Activated CD4-positive, alpha-beta memory T cell treated with anti-CD3 and anti-CD28 coated beads for 36 hours (primary cell): ENCODE measurements around the gene NRP1. TPM values are rescaled to one million over a fixed set of nuclear protein-coding genes. Genes with fewer than 3 reads are reported as not detected.

Experiments used
- CTCF ChIA-PET: fragments of 350-600 bp; sonication (Branson Sonifier 250); formaldehyde crosslinking; loops from one replicate; lab custom pipeline; 2021; ENCODE audit warnings: antibody characterized with exemption, inconsistent platforms; lab: Charles Lee
- POLR2A ChIA-PET: fragments of 350-600 bp; sonication (Branson Sonifier 250); formaldehyde crosslinking; loops from one replicate; lab custom pipeline; 2021; ENCODE audit warnings: antibody characterized with exemption; lab: Charles Lee
- DNase-seq: peaks from one replicate; pipeline ENCODE4 v3.0.0-alpha.2; 2020
- H3K27ac Mint-ChIP-seq: one replicate; pipeline ENCODE4 v1.8.0; 2021; ENCODE audit warnings: mixed read lengths
- H3K27me3 Mint-ChIP-seq: one replicate; pipeline ENCODE4 v1.8.0; 2021; ENCODE audit warnings: mixed read lengths
- H3K36me3 Mint-ChIP-seq: one replicate; pipeline ENCODE4 v1.8.0; 2021; ENCODE audit warnings: mixed read lengths
- H3K4me1 Mint-ChIP-seq: one replicate; pipeline ENCODE4 v1.8.0; 2021; ENCODE audit warnings: low read depth, mixed read lengths
- H3K4me3 Mint-ChIP-seq: one replicate; pipeline ENCODE4 v1.8.0; 2021; ENCODE audit warnings: mild to moderate bottlenecking, mixed read lengths
- H3K9me3 Mint-ChIP-seq: one replicate; pipeline ENCODE4 v1.8.0; 2021; ENCODE audit warnings: mixed read lengths
- intact Hi-C: fragments of 100-400 bp; cut with micrococcal nuclease; formaldehyde crosslinking; loops from one replicate; pipeline ENCODE4 v1.15.1; 2023
- total RNA-seq, 2 experiments: library from RNA; stranded (reverse); gene quantifications; one replicate each; pipeline ENCODE4 v1.2.3, GENCODE V29; 2021

Gene NRP1
- total RNA-seq, 2 experiments from 2014 or later: 1.5 to 1.6 TPM

- Mint-ChIP-seq H3K36me3 (no peaks in the 10 kb centered on the region), H3K27ac (no peak overlapping the region), H3K4me1 (no peaks in the 10 kb centered on the region), H3K27me3 (peaks cover 35% of the 10 kb centered on the region), H3K9me3 (no peaks in the 10 kb centered on the region), H3K4me3 (no peak overlapping the region)
- intact Hi-C loops: no loop called here
- POLR2A ChIA-PET: no interaction called here
- no peak for DNase-seq
- CTCF ChIA-PET: no interaction called here
Observed at GRCh38 chr10:33286157-33286934, 48.1 kb downstream of the NRP1 start.

DNA sequence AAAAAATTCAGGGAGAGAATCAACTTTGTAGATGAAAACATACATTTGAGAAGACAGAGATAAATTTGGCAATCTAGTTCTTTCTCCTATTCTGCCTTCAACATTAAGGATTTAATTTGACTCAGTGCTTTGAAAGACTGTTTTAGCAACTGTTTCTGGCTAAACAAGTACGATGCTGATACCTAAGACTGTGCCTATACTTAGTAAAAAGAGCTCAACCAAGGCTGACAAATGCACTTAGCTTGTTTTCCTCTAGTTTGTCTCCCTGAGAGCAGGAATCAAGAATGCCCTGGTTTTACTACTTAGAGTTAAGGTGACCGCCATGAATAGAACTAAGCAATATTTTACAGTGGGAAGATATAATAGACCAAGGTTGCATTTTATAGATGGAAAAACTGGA is 49.5 kb downstream of the NRP1 start:
- DNase-seq: no peak
- Mint-ChIP-seq H3K9me3 (no peaks in the 10 kb centered on the region), H3K36me3 (no peaks in the 10 kb centered on the region), H3K4me1 (no peaks in the 10 kb centered on the region), H3K27me3 (peaks cover 36% of the 10 kb centered on the region), H3K27ac (no peak overlapping the region), H3K4me3 (no peak overlapping the region)
- ChIA-PET POLR2A (no interaction called here), CTCF (interaction anchor here (1.9 kb wide), 1 partner anchor 92 kb away, joined by 6 read pairs; no protein-coding TSS in a partner anchor)
- intact Hi-C loops: no loop called here

- H3K9me3 Mint-ChIP-seq: no peaks in the 10 kb centered on the region
- no peaks in the 10 kb centered on the region for H3K36me3 Mint-ChIP-seq
- POLR2A ChIA-PET: no interaction called here
- CTCF ChIA-PET: interaction anchor here (0.7 kb wide), 1 partner anchor 87 kb away, joined by 3 read pairs; no protein-coding TSS in a partner anchor
- intact Hi-C loops: no loop called here
- no peak overlapping the region for H3K4me3 Mint-ChIP-seq
- H3K27me3 Mint-ChIP-seq: peaks cover 25% of the 10 kb centered on the region
- no peak overlapping the region for H3K27ac Mint-ChIP-seq
- DNase-seq: no peak
- no peaks in the 10 kb centered on the region for H3K4me1 Mint-ChIP-seq
Observed at GRCh38 chr10:33279811-33280602, 54.5 kb downstream of the NRP1 start.

DNA sequence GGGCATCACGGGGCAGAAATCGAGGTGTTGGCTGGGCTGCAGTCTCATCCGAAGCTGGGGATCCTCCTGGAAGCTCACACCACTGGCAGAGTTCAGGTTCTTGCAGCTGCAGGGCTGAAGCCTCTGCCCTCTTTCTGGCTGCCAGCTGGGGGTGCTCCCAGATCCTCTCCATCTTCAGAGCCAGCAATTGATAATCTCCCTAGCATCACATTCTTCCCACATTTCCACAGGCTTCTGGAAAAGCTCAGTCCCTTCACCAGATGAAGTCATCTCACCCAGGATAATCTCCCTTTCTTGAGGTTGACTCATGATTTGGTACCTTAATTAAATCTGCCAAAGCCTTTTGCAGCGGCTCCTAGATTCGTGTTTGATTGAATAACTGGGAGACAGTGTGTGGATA is 55.2 kb downstream of the NRP1 start:
- intact Hi-C loops: no loop called here
- Mint-ChIP-seq H3K36me3 (no peaks in the 10 kb centered on the region), H3K4me3 (no peak overlapping the region), H3K27ac (no peak overlapping the region), H3K9me3 (no peaks in the 10 kb centered on the region), H3K4me1 (no peaks in the 10 kb centered on the region), H3K27me3 (peaks cover 25% of the 10 kb centered on the region)
- ChIA-PET CTCF (no interaction called here), POLR2A (no interaction called here)
- no peak for DNase-seq

DNA sequence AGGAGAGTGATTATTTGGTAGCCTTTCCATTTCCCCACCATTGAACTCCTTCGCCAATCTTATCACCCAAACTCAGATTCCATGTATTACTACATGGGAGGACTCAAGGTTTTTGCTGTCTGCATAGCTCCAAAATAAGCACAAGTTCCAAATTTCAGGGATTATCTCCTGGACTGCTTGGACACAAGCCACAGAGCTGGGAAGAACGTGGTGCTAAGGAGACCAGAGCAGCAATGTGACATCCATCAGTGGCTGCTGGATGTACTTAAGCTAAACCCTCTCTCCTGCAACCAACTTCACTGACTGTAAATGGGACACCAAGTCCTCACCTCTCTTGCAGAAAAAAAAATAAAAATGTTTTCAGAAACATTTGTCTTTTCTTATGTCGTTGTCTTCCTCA is 56.3 kb downstream of the NRP1 start:
- Mint-ChIP-seq H3K4me1 (no peaks in the 10 kb centered on the region), H3K36me3 (no peaks in the 10 kb centered on the region), H3K9me3 (no peaks in the 10 kb centered on the region), H3K27me3 (peaks cover 21% of the 10 kb centered on the region), H3K4me3 (no peak overlapping the region), H3K27ac (no peak overlapping the region)
- intact Hi-C loops: no loop called here
- ChIA-PET CTCF (no interaction called here), POLR2A (no interaction called here)
- no peak for DNase-seq

GRCh38 chr10:33277135-33277536 is 57.3 kb downstream of the NRP1 start:
- H3K4me3 Mint-ChIP-seq: no peak overlapping the region
- no peaks in the 10 kb centered on the region for H3K4me1 Mint-ChIP-seq
- no peaks in the 10 kb centered on the region for H3K36me3 Mint-ChIP-seq
- intact Hi-C loops: no loop called here
- no peaks in the 10 kb centered on the region for H3K9me3 Mint-ChIP-seq
- ChIA-PET POLR2A (no interaction called here), CTCF (interaction anchor here (0.7 to 1.4 kb wide), 2 partner anchors 39 to 84 kb away, joined by 3 read pairs; no protein-coding TSS in a partner anchor)
- H3K27ac Mint-ChIP-seq: no peak overlapping the region
- H3K27me3 Mint-ChIP-seq: peaks cover 17% of the 10 kb centered on the region
- no peak for DNase-seq

DNA sequence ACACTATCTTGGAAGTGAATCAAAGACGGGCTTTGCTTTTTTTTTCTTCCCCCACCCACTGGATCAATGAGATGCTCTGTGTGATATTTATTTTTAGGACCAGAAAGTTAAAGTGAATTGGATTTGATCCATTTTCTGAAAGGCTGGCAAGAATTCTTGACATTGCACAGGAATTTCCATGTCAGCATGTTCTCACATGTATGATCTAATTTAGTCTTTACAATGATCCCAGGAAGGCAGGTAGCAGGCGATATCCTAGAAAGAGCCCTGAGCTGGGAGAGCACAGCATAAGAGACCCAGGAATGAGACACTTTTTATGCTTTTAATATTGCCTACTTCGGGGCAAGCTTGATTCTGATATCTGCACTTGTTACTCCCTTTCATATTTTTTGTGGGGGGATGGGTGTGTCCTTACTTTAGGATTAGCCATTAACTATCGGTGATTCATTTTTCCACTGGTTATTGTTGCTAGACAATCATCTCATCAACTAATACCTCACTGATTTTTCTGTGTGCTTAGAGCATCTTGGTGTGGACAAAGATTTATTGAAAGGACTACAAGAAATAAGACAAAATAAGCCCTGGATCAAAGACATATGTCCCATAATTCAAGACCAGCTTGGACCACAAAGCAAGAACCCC is 58.1 kb downstream of the NRP1 start:
- no peak for DNase-seq
- Mint-ChIP-seq H3K4me3 (no peak overlapping the region), H3K4me1 (no peaks in the 10 kb centered on the region), H3K27ac (no peak overlapping the region), H3K27me3 (peaks cover 14% of the 10 kb centered on the region), H3K9me3 (no peaks in the 10 kb centered on the region), H3K36me3 (no peaks in the 10 kb centered on the region)
- CTCF ChIA-PET: interaction anchor here (0.7 to 1.4 kb wide), 2 partner anchors 39 to 83 kb away, joined by 3 read pairs; no protein-coding TSS in a partner anchor
- intact Hi-C loops: no loop called here
- POLR2A ChIA-PET: no interaction called here

- Mint-ChIP-seq H3K27me3 (peaks cover 18% of the 10 kb centered on the region), H3K4me3 (no peak overlapping the region), H3K36me3 (no peaks in the 10 kb centered on the region), H3K9me3 (no peaks in the 10 kb centered on the region), H3K4me1 (no peaks in the 10 kb centered on the region), H3K27ac (no peak overlapping the region)
- no peak for DNase-seq
- CTCF ChIA-PET: no interaction called here
- POLR2A ChIA-PET: no interaction called here
- intact Hi-C loops: no loop called here
Observed at GRCh38 chr10:33274096-33274785, 60.2 kb downstream of the NRP1 start.

DNA sequence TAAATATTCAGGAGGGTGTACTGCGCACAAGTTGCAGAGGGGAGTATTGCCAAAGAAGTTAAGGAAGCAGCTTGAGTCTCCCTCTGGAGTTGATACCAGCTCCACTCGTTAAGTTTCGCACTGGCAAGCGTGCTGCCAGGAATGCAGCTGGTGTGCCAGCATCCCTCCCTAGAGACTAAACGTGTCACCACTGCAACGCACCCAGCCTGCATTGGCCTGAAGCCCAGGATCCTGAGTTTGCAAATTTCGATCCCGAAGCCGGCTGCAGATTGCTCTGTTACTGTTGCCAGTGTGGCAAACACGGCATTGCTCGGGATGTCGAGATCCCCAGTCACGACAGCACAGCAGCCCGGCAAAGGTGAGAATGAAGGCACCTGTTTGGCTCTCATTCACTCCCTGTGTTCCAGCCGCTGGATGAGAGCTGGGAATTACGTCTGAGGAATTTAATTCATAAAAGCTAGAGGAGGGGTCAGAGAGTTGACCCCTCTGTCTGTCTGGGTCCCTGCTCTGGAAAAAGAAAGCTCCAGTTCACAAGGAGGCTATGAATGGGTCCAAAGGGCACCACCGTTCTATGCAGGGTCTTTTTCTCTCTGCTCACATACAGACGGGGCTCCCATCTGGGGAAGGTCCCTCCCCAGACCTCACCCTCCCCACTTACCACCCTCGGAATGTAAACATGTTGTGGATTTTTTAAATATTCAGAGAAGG is 61.0 kb downstream of the NRP1 start:
- peaks cover 23% of the 10 kb centered on the region for H3K27me3 Mint-ChIP-seq
- DNase-seq: no peak
- no peaks in the 10 kb centered on the region for H3K36me3 Mint-ChIP-seq
- no peaks in the 10 kb centered on the region for H3K4me1 Mint-ChIP-seq
- H3K4me3 Mint-ChIP-seq: no peak overlapping the region
- no peaks in the 10 kb centered on the region for H3K9me3 Mint-ChIP-seq
- POLR2A ChIA-PET: no interaction called here
- intact Hi-C loops: no loop called here
- no peak overlapping the region for H3K27ac Mint-ChIP-seq
- CTCF ChIA-PET: interaction anchor here (2.1 kb wide), 1 partner anchor 80 kb away, joined by 6 read pairs; no protein-coding TSS in a partner anchor

DNA sequence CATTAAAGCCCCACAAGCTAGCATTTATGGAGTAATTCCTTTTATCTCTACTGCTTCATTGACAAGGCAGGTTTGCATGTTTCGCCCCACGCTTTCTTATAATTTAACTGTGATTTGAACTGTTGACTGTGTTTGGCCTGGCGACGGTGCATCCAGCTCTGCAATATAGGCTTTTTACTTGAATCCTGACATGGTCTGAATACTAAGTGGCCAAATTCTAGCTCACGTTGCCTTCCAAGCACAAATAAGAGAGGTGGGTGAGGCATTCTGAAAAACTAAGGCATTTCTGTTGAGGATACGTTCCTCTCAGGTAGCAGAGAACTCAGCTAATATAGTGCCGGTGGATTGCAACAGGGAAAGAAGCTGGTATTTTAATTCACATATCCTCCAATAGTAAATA is 61.8 kb downstream of the NRP1 start:
- Mint-ChIP-seq H3K27ac (no peak overlapping the region), H3K4me1 (no peaks in the 10 kb centered on the region), H3K36me3 (no peaks in the 10 kb centered on the region), H3K4me3 (no peak overlapping the region), H3K27me3 (peaks cover 25% of the 10 kb centered on the region), H3K9me3 (no peaks in the 10 kb centered on the region)
- CTCF ChIA-PET: interaction anchor here (2.1 kb wide), 1 partner anchor 79 kb away, joined by 6 read pairs; no protein-coding TSS in a partner anchor
- DNase-seq: no peak
- POLR2A ChIA-PET: no interaction called here
- intact Hi-C loops: no loop called here

DNA sequence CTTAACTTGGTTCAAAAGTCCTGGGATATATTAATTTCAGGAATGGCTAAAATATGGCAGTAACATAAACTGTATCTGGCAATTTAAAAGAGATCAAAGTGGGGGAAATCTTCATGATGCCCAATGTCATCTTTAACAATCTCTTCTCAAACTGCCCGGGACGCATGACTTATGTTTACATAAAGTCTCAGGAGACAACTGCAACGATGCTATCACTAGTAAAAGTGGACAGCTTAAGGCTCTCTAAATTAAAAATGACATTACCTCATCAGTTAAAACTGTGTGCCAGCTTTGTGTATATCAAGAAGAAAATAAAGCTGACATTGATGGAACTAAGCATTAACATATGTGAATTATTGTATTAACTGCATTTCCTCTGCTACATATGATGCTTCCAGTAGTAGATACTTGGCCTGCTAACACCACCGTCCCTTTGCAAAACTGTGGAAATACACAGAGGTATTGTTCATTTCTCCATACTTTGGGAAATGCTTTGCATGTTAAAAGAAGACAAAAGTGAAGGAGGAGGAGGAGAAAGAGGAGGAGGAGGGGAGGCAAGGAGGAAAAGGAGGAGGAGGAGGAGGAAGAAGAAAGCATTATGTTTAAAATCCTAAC is 62.4 kb downstream of the NRP1 start:
- ChIA-PET CTCF (interaction anchor here (2.1 kb wide), 1 partner anchor 79 kb away, joined by 6 read pairs; no protein-coding TSS in a partner anchor), POLR2A (no interaction called here)
- no peaks in the 10 kb centered on the region for H3K9me3 Mint-ChIP-seq
- H3K27ac Mint-ChIP-seq: no peak overlapping the region
- intact Hi-C loops: no loop called here
- no peak for DNase-seq
- H3K4me1 Mint-ChIP-seq: no peaks in the 10 kb centered on the region
- H3K27me3 Mint-ChIP-seq: peaks cover 29% of the 10 kb centered on the region
- H3K4me3 Mint-ChIP-seq: no peak overlapping the region
- peaks cover 1% of the 10 kb centered on the region for H3K36me3 Mint-ChIP-seq
